GM21717 (cell line): ENCODE data around the gene TMC2.
A peak's percentile ranks its signal among the peaks of the same experiment; 100 is the strongest.
"Not testable (repeated sequence)": the region's sequence is repeated elsewhere in the genome, so short reads cannot be mapped to it uniquely, and the experiment has no call there.

Source experiments
- ATAC-seq: cut with Tn5 transposase; IDR thresholded peaks from one replicate; pipeline ENCODE4 v1.9.1; 2021; ENCODE audit warnings: mild to moderate bottlenecking, moderate library complexity; ENCODE audit not compliant: unreplicated experiment

Gene TMC2

GRCh38 chr20:2658414-2659354 is 122.3 kb downstream of the TMC2 start:
- ATAC-seq, result no peak

GRCh38 chr20:2659547-2659946 is 123.2 kb downstream of the TMC2 start:
- no peak for ATAC-seq

GRCh38 chr20:2663364-2663886 is 127.1 kb downstream of the TMC2 start:
- ATAC-seq, result no peak

GRCh38 chr20:2663887-2664719 is 127.7 kb downstream of the TMC2 start, which contains the start of gene IDH3B:
TSS of gene IDH3B (minus strand) at chr20:2664216. CDS start at chr20:2664188, 28 bp downstream.
- ATAC-seq, result peak; percentile 84

GRCh38 chr20:2671977-2672376 is 135.6 kb downstream of the TMC2 start:
- ATAC-seq, result no peak

GRCh38 chr20:2672446-2672845 is 136.1 kb downstream of the TMC2 start:
- no peak for ATAC-seq

- ATAC-seq, result no peak
Measured at GRCh38 chr20:2673453-2673852, 137.1 kb downstream of the TMC2 start.

GRCh38 chr20:2680046-2680445 is 143.7 kb downstream of the TMC2 start:
- ATAC-seq, result no peak

- ATAC-seq, result not testable (repeated sequence)
Measured at GRCh38 chr20:2682040-2682439, 145.7 kb downstream of the TMC2 start.

GRCh38 chr20:2684817-2685216 is 148.4 kb downstream of the TMC2 start:
- not testable (repeated sequence) for ATAC-seq

GRCh38 chr20:2687514-2687913 is 151.1 kb downstream of the TMC2 start:
- no peak for ATAC-seq

GRCh38 chr20:2688041-2688591 is 151.7 kb downstream of the TMC2 start:
- ATAC-seq, result no peak

- no peak for ATAC-seq
Measured at GRCh38 chr20:2690213-2690612, 153.8 kb downstream of the TMC2 start.

- no peak for ATAC-seq
Measured at GRCh38 chr20:2690718-2691117, 154.3 kb downstream of the TMC2 start.

- ATAC-seq, result no peak
Measured at GRCh38 chr20:2691127-2691526, 154.8 kb downstream of the TMC2 start.
